OCI-LY1 (cell line): ENCODE results near the gene C1QTNF9B.

Source experiments
- H2AFZ ChIP-seq: fragments of 200-600 bp; sonication (generic), shearing (Covaris generic); 2 replicates; pipeline ENCODE4 v1.6.0; 2014; ENCODE audit warnings: antibody characterized with exemption, mild to moderate bottlenecking, low read length
- H3F3A ChIP-seq: fragments of 200-600 bp; sonication (generic), shearing (Covaris generic); 2 replicates; pipeline ENCODE4 v1.6.0; 2014; ENCODE audit warnings: mild to moderate bottlenecking, antibody characterized with exemption, low read length, moderate library complexity; ENCODE audit not compliant: insufficient read depth
- H3K27ac ChIP-seq: fragments of 200-600 bp; sonication (generic); 2 replicates; pipeline ENCODE4 v1.5.1; 2014; ENCODE audit warnings: low read length, mixed run types, mild to moderate bottlenecking, low read depth; ENCODE audit not compliant: poor library complexity, severe bottlenecking
- H3K27me3 ChIP-seq: fragments of 200-600 bp; sonication (generic); 2 replicates; pipeline ENCODE4 v1.6.0; 2014; ENCODE audit warnings: antibody characterized with exemption, mild to moderate bottlenecking, low read length, moderate library complexity; ENCODE audit not compliant: insufficient read depth
- H3K36me3 ChIP-seq: fragments of 200-600 bp; sonication (generic); 2 replicates; pipeline ENCODE4 v1.6.1; 2014; ENCODE audit warnings: mild to moderate bottlenecking, antibody characterized with exemption, low read length, moderate library complexity, mixed read lengths; ENCODE audit not compliant: insufficient read depth
- H3K4me1 ChIP-seq: fragments of 200-600 bp; sonication (generic); 2 replicates; pipeline ENCODE4 v1.5.1; 2014; ENCODE audit warnings: mild to moderate bottlenecking, low read length, moderate library complexity; ENCODE audit not compliant: insufficient read depth, severe bottlenecking
- H3K4me2 ChIP-seq: fragments of 200-600 bp; sonication (generic), shearing (Covaris generic); 2 replicates; pipeline ENCODE4 v1.6.1; 2014; ENCODE audit warnings: low read length
- H3K4me3 ChIP-seq: fragments of 200-600 bp; sonication (generic); 2 replicates; pipeline ENCODE4 v1.5.1; 2014; ENCODE audit warnings: low read length, low read depth, mild to moderate bottlenecking, mixed read lengths; ENCODE audit not compliant: poor library complexity, severe bottlenecking
- H3K79me2 ChIP-seq: fragments of 200-600 bp; shearing (Covaris generic); 2 replicates; pipeline ENCODE4 v1.6.1; 2016; ENCODE audit warnings: mixed run types, low read length, mixed read lengths; ENCODE audit not compliant: insufficient read depth
- H3K9ac ChIP-seq: fragments of 200-600 bp; sonication (generic), shearing (Covaris generic); 2 replicates; pipeline ENCODE4 v1.6.1; 2014; ENCODE audit warnings: mild to moderate bottlenecking, low read length, mixed read lengths
- H3K9me2 ChIP-seq: fragments of 200-600 bp; sonication (generic), shearing (Covaris generic); 2 replicates; pipeline ENCODE4 v1.6.1; 2014; ENCODE audit warnings: low read depth, mild to moderate bottlenecking, low read length, mixed read lengths
- H3K9me3 ChIP-seq: fragments of 200-600 bp; shearing (Covaris generic); 2 replicates; pipeline ENCODE4 v1.6.1; 2014; ENCODE audit warnings: low read length, mixed read lengths
- H4K20me1 ChIP-seq: fragments of 200-600 bp; sonication (generic), shearing (Covaris generic); 2 replicates; pipeline ENCODE4 v1.6.0; 2016; ENCODE audit warnings: mild to moderate bottlenecking, low read length; ENCODE audit not compliant: insufficient read depth
- EZH2 ChIP-seq: fragments of 200-600 bp; sonication (generic), shearing (Covaris generic); IDR thresholded peaks from 2 replicates; pipeline ENCODE4 v1.8.0; 2017; ENCODE audit warnings: borderline replicate concordance, mixed run types, mild to moderate bottlenecking, antibody characterized with exemption, low read length, moderate library complexity, mixed read lengths
- TF ChIP-seq, protein P1 (sequence below): fragments of 200-600 bp; sonication (generic), shearing (Covaris generic); IDR thresholded peaks from 2 replicates; pipeline ENCODE4 v1.5.1; 2017; ENCODE audit warnings: mild to moderate bottlenecking, antibody characterized with exemption, low read length, moderate library complexity, mixed read lengths

The C1QTNF9B gene

DNA sequence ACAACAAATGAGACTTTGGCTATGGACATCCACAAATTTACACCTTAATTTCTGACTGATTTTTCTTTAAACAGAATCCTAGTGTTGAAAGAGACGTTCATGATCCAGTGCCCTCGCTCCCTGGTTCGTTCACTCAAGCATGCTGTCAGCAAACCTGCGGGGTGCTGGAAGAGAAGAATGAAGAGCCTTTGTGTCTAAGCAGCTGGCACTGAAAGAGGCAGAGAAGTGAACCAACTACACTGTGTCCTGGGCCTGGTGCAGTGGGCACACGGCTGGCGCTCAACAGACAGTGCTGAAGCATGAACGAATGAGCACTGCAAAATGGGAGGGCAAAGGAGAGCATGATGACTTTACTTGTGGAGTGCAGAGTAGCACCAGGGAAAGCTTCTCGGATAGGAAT is 54.9 kb downstream of the C1QTNF9B start:
- no peak overlapping the region for H3K27ac ChIP-seq
- TF ChIP-seq, protein P1, sequence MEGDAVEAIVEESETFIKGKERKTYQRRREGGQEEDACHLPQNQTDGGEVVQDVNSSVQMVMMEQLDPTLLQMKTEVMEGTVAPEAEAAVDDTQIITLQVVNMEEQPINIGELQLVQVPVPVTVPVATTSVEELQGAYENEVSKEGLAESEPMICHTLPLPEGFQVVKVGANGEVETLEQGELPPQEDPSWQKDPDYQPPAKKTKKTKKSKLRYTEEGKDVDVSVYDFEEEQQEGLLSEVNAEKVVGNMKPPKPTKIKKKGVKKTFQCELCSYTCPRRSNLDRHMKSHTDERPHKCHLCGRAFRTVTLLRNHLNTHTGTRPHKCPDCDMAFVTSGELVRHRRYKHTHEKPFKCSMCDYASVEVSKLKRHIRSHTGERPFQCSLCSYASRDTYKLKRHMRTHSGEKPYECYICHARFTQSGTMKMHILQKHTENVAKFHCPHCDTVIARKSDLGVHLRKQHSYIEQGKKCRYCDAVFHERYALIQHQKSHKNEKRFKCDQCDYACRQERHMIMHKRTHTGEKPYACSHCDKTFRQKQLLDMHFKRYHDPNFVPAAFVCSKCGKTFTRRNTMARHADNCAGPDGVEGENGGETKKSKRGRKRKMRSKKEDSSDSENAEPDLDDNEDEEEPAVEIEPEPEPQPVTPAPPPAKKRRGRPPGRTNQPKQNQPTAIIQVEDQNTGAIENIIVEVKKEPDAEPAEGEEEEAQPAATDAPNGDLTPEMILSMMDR, result no peak
- TF ChIP-seq EZH2, result no peak
- H3K9me2 ChIP-seq, result no peaks in the 10 kb centered on the region
- H3K4me3 ChIP-seq, result no peak overlapping the region
- H3K79me2 ChIP-seq, result no peaks in the 10 kb centered on the region
- peaks cover 12% of the 10 kb centered on the region for H3K4me1 ChIP-seq
- no peak overlapping the region for H2AFZ ChIP-seq
- H3K27me3 ChIP-seq, result no peaks in the 10 kb centered on the region
- H3F3A ChIP-seq, result no peaks in the 10 kb centered on the region
- H3K9ac ChIP-seq, result no peak overlapping the region
- H3K9me3 ChIP-seq, result no peaks in the 10 kb centered on the region
- H4K20me1 ChIP-seq, result no peaks in the 10 kb centered on the region
- no peaks in the 10 kb centered on the region for H3K36me3 ChIP-seq
- no peak overlapping the region for H3K4me2 ChIP-seq
